NT2/D1 (cell line): ENCODE measurements around the gene GCC2.
"Not testable (repeated sequence)": the region's sequence is repeated elsewhere in the genome, so short reads cannot be mapped to it uniquely, and the experiment has no call there.

Experiments
- DNase-seq: peaks from one replicate; pipeline ENCODE4 v3.0.0-alpha.2; 2011; ENCODE audit warnings: low read depth, low spot score
- H3K27me3 ChIP-seq: 2 replicates; pipeline ENCODE4 v1.6.0; 2011; ENCODE audit warnings: mild to moderate bottlenecking; ENCODE audit not compliant: insufficient read length, insufficient read depth
- H3K36me3 ChIP-seq: 2 replicates; pipeline ENCODE4 v1.6.1; 2011; ENCODE audit warnings: mild to moderate bottlenecking, low read length, mixed read lengths; ENCODE audit not compliant: insufficient read depth, insufficient read length
- H3K4me1 ChIP-seq: 2 replicates; pipeline ENCODE4 v1.5.1; 2011; ENCODE audit not compliant: insufficient read depth, insufficient read length
- H3K4me3 ChIP-seq: 2 replicates; pipeline ENCODE4 v1.5.1; 2011; ENCODE audit warnings: low read depth; ENCODE audit not compliant: insufficient read length
- H3K9ac ChIP-seq: 2 replicates; pipeline ENCODE4 v1.6.0; 2011; ENCODE audit warnings: low read depth; ENCODE audit not compliant: insufficient read length
- H3K9me3 ChIP-seq: 2 replicates; pipeline ENCODE4 v1.5.1; 2011; ENCODE audit warnings: mild to moderate bottlenecking, low read length; ENCODE audit not compliant: insufficient read depth
- SUZ12 ChIP-seq: IDR thresholded peaks from 2 replicates; pipeline ENCODE4 v1.6.1; 2011; ENCODE audit not compliant: insufficient read length, insufficient read depth; ENCODE audit errors: extremely low read depth
- YY1 ChIP-seq: IDR thresholded peaks from 2 replicates; pipeline ENCODE4 v1.6.1; 2011; ENCODE audit not compliant: insufficient read length, insufficient read depth
- ZNF274 ChIP-seq: IDR thresholded peaks from 2 replicates; pipeline ENCODE4 v1.6.1; 2011; ENCODE audit warnings: mild to moderate bottlenecking, low read depth, low read length

The GCC2 gene

GRCh38 chr2:108447947-108448677 lies 894 bp upstream of the GCC2 start:
- DNase-seq = no peak
- H3K4me1 ChIP-seq = peaks cover 3% of the 10 kb centered on the region

GRCh38 chr2:108449410-108450130 lies 564 bp downstream of the GCC2 start:
- Histone ChIP-seq H3K27me3 (no peaks in the 10 kb centered on the region), H3K36me3 (peaks cover 23% of the 10 kb centered on the region), H3K9ac (peak overlapping the region; percentile 93), H3K4me3 (peak overlapping the region; percentile 90), H3K9me3 (no peaks in the 10 kb centered on the region), H3K4me1 (peaks cover 3% of the 10 kb centered on the region)
- DNase-seq = no peak
- TF ChIP-seq SUZ12 (no peak), YY1 (no peak), ZNF274 (no peak)

More at GRCh38 chr2:108447947-108448677, 894 bp upstream of the GCC2 start:
- Histone ChIP-seq H3K9me3 (peaks cover 6% of the 10 kb centered on the region; the same call in 1 of the 2 replicates), H3K27me3 (no peaks in the 10 kb centered on the region), H3K36me3 (peaks cover 10% of the 10 kb centered on the region), H3K9ac (peak overlapping the region; percentile 93), H3K4me3 (peak overlapping the region; percentile 90)
- TF ChIP-seq YY1 = no peak
- TF ChIP-seq SUZ12 = no peak
- TF ChIP-seq ZNF274 = no peak

- Histone ChIP-seq H3K9ac (no peak overlapping the region), H3K4me1 (peaks cover 3% of the 10 kb centered on the region), H3K4me3 (no peak overlapping the region), H3K27me3 (no peaks in the 10 kb centered on the region), H3K36me3 (peaks cover 36% of the 10 kb centered on the region), H3K9me3 (no peaks in the 10 kb centered on the region)
- TF ChIP-seq SUZ12 = no peak
- no peak for TF ChIP-seq ZNF274
- no peak for TF ChIP-seq YY1
- DNase-seq = no peak
These were observed 1.9 kb downstream of the GCC2 start for GRCh38 chr2:108450863-108451262.

GRCh38 chr2:108451976-108452375 lies 3.0 kb downstream of the GCC2 start:
- TF ChIP-seq ZNF274 (no peak), YY1 (no peak), SUZ12 (no peak)
- H3K4me1 ChIP-seq = peaks cover 3% of the 10 kb centered on the region
- H3K36me3 ChIP-seq = peaks cover 45% of the 10 kb centered on the region
- DNase-seq = no peak
- H3K4me3 ChIP-seq = no peak overlapping the region
- H3K27me3 ChIP-seq = no peaks in the 10 kb centered on the region
- H3K9me3 ChIP-seq = no peaks in the 10 kb centered on the region
- H3K9ac ChIP-seq = no peak overlapping the region

GRCh38 chr2:108453530-108453929 lies 4.5 kb downstream of the GCC2 start:
- DNase-seq = not testable (repeated sequence)
- H3K36me3 ChIP-seq = peaks cover 49% of the 10 kb centered on the region

GRCh38 chr2:108454440-108454839 lies 5.4 kb downstream of the GCC2 start:
- H3K4me3 ChIP-seq = no peak overlapping the region
- H3K9ac ChIP-seq = no peak overlapping the region
- no peaks in the 10 kb centered on the region for H3K27me3 ChIP-seq
- no peaks in the 10 kb centered on the region for H3K9me3 ChIP-seq
- no peaks in the 10 kb centered on the region for H3K4me1 ChIP-seq
- DNase-seq = no peak
- H3K36me3 ChIP-seq = peaks cover 49% of the 10 kb centered on the region
- TF ChIP-seq ZNF274 = no peak
- no peak for TF ChIP-seq SUZ12
- TF ChIP-seq YY1 = no peak

More at GRCh38 chr2:108453530-108453929, 4.5 kb downstream of the GCC2 start:
- H3K4me3 ChIP-seq, H3K9me3 ChIP-seq, H3K9ac ChIP-seq, H3K4me1 ChIP-seq, H3K27me3 ChIP-seq: not testable (repeated sequence)

GRCh38 chr2:108455571-108455970 lies 6.6 kb downstream of the GCC2 start:
- Histone ChIP-seq H3K4me1 (no peaks in the 10 kb centered on the region), H3K4me3 (no peak overlapping the region), H3K27me3 (no peaks in the 10 kb centered on the region), H3K36me3 (peaks cover 54% of the 10 kb centered on the region), H3K9me3 (no peaks in the 10 kb centered on the region), H3K9ac (no peak overlapping the region)
- no peak for DNase-seq
- TF ChIP-seq ZNF274 (no peak), YY1 (no peak), SUZ12 (no peak)
